Trophoblast cell (in vitro differentiated cells and primary cell): ENCODE measurements around the gene EMP2.
"Not testable (repeated sequence)": the region's sequence is repeated elsewhere in the genome, so short reads cannot be mapped to it uniquely, and the experiment has no call there.

Experiments used
- DNase-seq, 2 donors: peaks; one replicate each; pipeline ENCODE4 v3.0.0-alpha.2; 2016
- H2AFZ ChIP-seq: 2 replicates; pipeline ENCODE4 v1.6.1; 2013; ENCODE audit warnings: low read length, moderate library complexity, mild to moderate bottlenecking; ENCODE audit not compliant: insufficient read depth, poor library complexity
- H2AK5ac ChIP-seq: 2 replicates; pipeline ENCODE4 v1.6.1; 2013; ENCODE audit warnings: mild to moderate bottlenecking, low read length
- H2BK120ac ChIP-seq: 2 replicates; pipeline ENCODE4 v1.6.1; 2013; ENCODE audit warnings: low read length, mild to moderate bottlenecking, moderate library complexity; ENCODE audit not compliant: insufficient read depth, poor library complexity
- H2BK12ac ChIP-seq: 2 replicates; pipeline ENCODE4 v1.6.1; 2013; ENCODE audit warnings: mild to moderate bottlenecking, low read length, moderate library complexity
- H2BK5ac ChIP-seq: 2 replicates; pipeline ENCODE4 v1.6.1; 2013; ENCODE audit warnings: low read length, low read depth, moderate library complexity, mild to moderate bottlenecking; ENCODE audit not compliant: poor library complexity
- H3K14ac ChIP-seq: 2 replicates; pipeline ENCODE4 v1.6.1; 2013; ENCODE audit warnings: mild to moderate bottlenecking, low read length
- H3K18ac ChIP-seq: 2 replicates; pipeline ENCODE4 v1.6.1; 2013; ENCODE audit warnings: mild to moderate bottlenecking, low read length
- H3K23ac ChIP-seq: 2 replicates; pipeline ENCODE4 v1.6.1; 2013; ENCODE audit warnings: low read length
- H3K27ac ChIP-seq: 2 replicates; pipeline ENCODE4 v1.5.1; 2013; ENCODE audit warnings: low read depth, mild to moderate bottlenecking, inconsistent platforms, low read length, moderate library complexity
- H3K27me3 ChIP-seq: 2 replicates; pipeline ENCODE4 v1.6.1; 2013; ENCODE audit warnings: inconsistent platforms, mild to moderate bottlenecking, low read length, moderate library complexity; ENCODE audit not compliant: insufficient read depth
- H3K36me3 ChIP-seq, 2 experiments: 1 replicate in 1 of 2; 2 replicates in 1 of 2; pipeline ENCODE4 v1.6.1; 2013; ENCODE audit warnings: low read length in 2 of 2, mild to moderate bottlenecking in 2 of 2, moderate library complexity in 1 of 2; ENCODE audit not compliant: insufficient read depth in 2 of 2, control insufficient read depth in 1 of 2
- H3K4ac ChIP-seq: 2 replicates; pipeline ENCODE4 v1.6.1; 2013; ENCODE audit warnings: low read depth, mild to moderate bottlenecking, low read length, moderate library complexity
- H3K4me1 ChIP-seq, 2 experiments: 1 replicate in 1 of 2; 2 replicates in 1 of 2; pipeline ENCODE4 v1.6.1; 2013; ENCODE audit warnings: low read length in 2 of 2, mild to moderate bottlenecking in 2 of 2, moderate library complexity in 1 of 2; ENCODE audit not compliant: insufficient read depth in 2 of 2, control insufficient read depth in 1 of 2
- H3K4me2 ChIP-seq: 2 replicates; pipeline ENCODE4 v1.6.1; 2013; ENCODE audit warnings: inconsistent platforms, mild to moderate bottlenecking, low read length, moderate library complexity
- H3K4me3 ChIP-seq: 2 replicates; pipeline ENCODE4 v1.5.1; 2013; ENCODE audit warnings: mild to moderate bottlenecking, low read depth, low read length, inconsistent platforms
- H3K79me1 ChIP-seq: one replicate; pipeline ENCODE4 v1.6.1; 2013; ENCODE audit warnings: low read length
- H3K79me2 ChIP-seq: 2 replicates; pipeline ENCODE4 v1.6.1; 2013; ENCODE audit warnings: low read length, mild to moderate bottlenecking; ENCODE audit not compliant: control insufficient read depth, insufficient read depth, poor library complexity
- H3K9ac ChIP-seq: 2 replicates; pipeline ENCODE4 v1.6.1; 2013; ENCODE audit warnings: mild to moderate bottlenecking, low read length
- H3K9me3 ChIP-seq: 2 replicates; pipeline ENCODE4 v1.6.1; 2013; ENCODE audit warnings: low read depth, mild to moderate bottlenecking, control low read depth, inconsistent platforms, low read length; ENCODE audit not compliant: insufficient read depth
- H4K12ac ChIP-seq: 2 replicates; pipeline ENCODE4 v1.6.1; 2013; ENCODE audit warnings: low read depth, mild to moderate bottlenecking, low read length, moderate library complexity
- H4K8ac ChIP-seq: 2 replicates; pipeline ENCODE4 v1.6.1; 2013; ENCODE audit warnings: low read depth, mild to moderate bottlenecking, low read length, moderate library complexity
- H4K91ac ChIP-seq: one replicate; pipeline ENCODE4 v1.6.1; 2013; ENCODE audit warnings: low read depth, mild to moderate bottlenecking, low read length, moderate library complexity
- WGBS: extraction: QIAGEN DNeasy Blood & Tissue Kit; methylation state at CpG from one replicate; pipeline ENCODE4 v1.1.7; 2013; ENCODE audit warnings: missing lambda C conversion rate; ENCODE audit not compliant: insufficient read length, insufficient coverage; ENCODE audit errors: extremely low coverage; 5-methylcytosine and 5-hydroxymethylcytosine counted together

EMP2 gene

GRCh38 chr16:10562361-10562899 is 18.0 kb downstream of the EMP2 start:
- Histone ChIP-seq H2AK5ac (no peak overlapping the region), H3K23ac (no peak overlapping the region), H3K18ac (no peak overlapping the region), H3K4me2 (no peak overlapping the region), H2BK5ac (no peak overlapping the region), H3K79me2 (no peaks in the 10 kb centered on the region), H4K91ac (no peak overlapping the region), H3K9ac (no peak overlapping the region), H3K4me3 (no peak overlapping the region), H2AFZ (no peak overlapping the region), H4K8ac (no peak overlapping the region), H3K4ac (no peak overlapping the region), H3K4me1 (peaks cover 0 to 5% of the 10 kb centered on the region in 2 experiments), H3K36me3 (peaks cover 0 to 3% of the 10 kb centered on the region in 2 experiments), H2BK12ac (no peak overlapping the region), H2BK120ac (no peak overlapping the region), H3K9me3 (peaks cover 11% of the 10 kb centered on the region), H3K27ac (no peak overlapping the region), H3K27me3 (no peaks in the 10 kb centered on the region), H4K12ac (no peak overlapping the region), H3K14ac (no peak overlapping the region), H3K79me1 (no peaks in the 10 kb centered on the region)
- peak in 1 of 2 donors; percentile 21 for DNase-seq

GRCh38 chr16:10561425-10561824 is 19.0 kb downstream of the EMP2 start:
- peaks cover 11% of the 10 kb centered on the region for H3K9me3 ChIP-seq
- no peak overlapping the region for H4K91ac ChIP-seq
- DNase-seq = no peak
- H3K79me1 ChIP-seq = no peaks in the 10 kb centered on the region
- H2BK5ac ChIP-seq = no peak overlapping the region
- peaks cover 0 to 5% of the 10 kb centered on the region in 2 experiments for H3K4me1 ChIP-seq
- H4K8ac ChIP-seq = no peak overlapping the region
- H3K27ac ChIP-seq = no peak overlapping the region
- no peak overlapping the region for H3K14ac ChIP-seq
- H3K79me2 ChIP-seq = no peaks in the 10 kb centered on the region
- peaks cover 0 to 3% of the 10 kb centered on the region in 2 experiments for H3K36me3 ChIP-seq
- no peak overlapping the region for H3K18ac ChIP-seq
- H4K12ac ChIP-seq = no peak overlapping the region
- no peak overlapping the region for H2BK12ac ChIP-seq
- no CpG with 5 or more reads among the region's 3 CpGs for WGBS
- H3K23ac ChIP-seq = no peak overlapping the region
- no peak overlapping the region for H2AFZ ChIP-seq
- no peak overlapping the region for H3K4ac ChIP-seq
- H2AK5ac ChIP-seq = no peak overlapping the region
- H2BK120ac ChIP-seq = no peak overlapping the region
- H3K4me3 ChIP-seq = no peak overlapping the region
- no peak overlapping the region for H3K4me2 ChIP-seq
- H3K27me3 ChIP-seq = no peaks in the 10 kb centered on the region
- no peak overlapping the region for H3K9ac ChIP-seq

- H3K4me1 ChIP-seq = peaks cover 0 to 5% of the 10 kb centered on the region in 2 experiments
- H2AFZ ChIP-seq = no peak overlapping the region
- H3K23ac ChIP-seq = no peak overlapping the region
- no peak overlapping the region for H2AK5ac ChIP-seq
- no peaks in the 10 kb centered on the region for H3K79me2 ChIP-seq
- H4K91ac ChIP-seq = no peak overlapping the region
- H3K9ac ChIP-seq = no peak overlapping the region
- H2BK12ac ChIP-seq = no peak overlapping the region
- no peak for DNase-seq
- H3K79me1 ChIP-seq = no peaks in the 10 kb centered on the region
- no peak overlapping the region for H3K18ac ChIP-seq
- H3K4ac ChIP-seq = no peak overlapping the region
- H3K9me3 ChIP-seq = peaks cover 11% of the 10 kb centered on the region
- H4K12ac ChIP-seq = no peak overlapping the region
- no peak overlapping the region for H3K4me3 ChIP-seq
- no peak overlapping the region for H4K8ac ChIP-seq
- H3K36me3 ChIP-seq = peaks cover 0 to 3% of the 10 kb centered on the region in 2 experiments
- H2BK120ac ChIP-seq = no peak overlapping the region
- WGBS = no CpG with 5 or more reads among the region's 3 CpGs
- no peak overlapping the region for H2BK5ac ChIP-seq
- no peak overlapping the region for H3K14ac ChIP-seq
- no peak overlapping the region for H3K4me2 ChIP-seq
- no peak overlapping the region for H3K27ac ChIP-seq
- no peaks in the 10 kb centered on the region for H3K27me3 ChIP-seq
These were observed 19.4 kb downstream of the EMP2 start for GRCh38 chr16:10561001-10561400.

GRCh38 chr16:10559792-10560191 is 20.6 kb downstream of the EMP2 start:
- H3K4me2 ChIP-seq, H2AFZ ChIP-seq, DNase-seq, H3K4me3 ChIP-seq, H3K4ac ChIP-seq, H3K79me2 ChIP-seq, H4K12ac ChIP-seq, H2BK5ac ChIP-seq, H3K36me3 ChIP-seq, H3K14ac ChIP-seq, H3K18ac ChIP-seq, H3K9me3 ChIP-seq, H3K23ac ChIP-seq, H2BK12ac ChIP-seq, H4K8ac ChIP-seq, H3K27me3 ChIP-seq, H3K27ac ChIP-seq, H3K9ac ChIP-seq, H3K4me1 ChIP-seq, H3K79me1 ChIP-seq, H2AK5ac ChIP-seq, H4K91ac ChIP-seq, H2BK120ac ChIP-seq: not testable (repeated sequence)
- WGBS = no CpG with 5 or more reads among the region's 4 CpGs
